ENCODE data around the gene GMPPA. TPM values are rescaled to one million over a fixed set of nuclear protein-coding genes. Genes with fewer than 3 reads are reported as not detected.

Gene GMPPA
- total RNA-seq, 2 experiments from 2014 or later = 32.4 to 34.2 TPM

- ChIA-PET POLR2A (no interaction called here), CTCF (interaction anchor here (1.0 to 6.4 kb wide), 5 partner anchors 9 to 45 kb away, joined by 4 to 49 read pairs (median 9); partner anchors contain the start of gene GMPPA)
- H3K4me3 Mint-ChIP-seq = peak overlapping the region; percentile 21
- no peaks in the 10 kb centered on the region for H3K36me3 Mint-ChIP-seq (ENCODE audit: low read depth)
- H3K27ac Mint-ChIP-seq = no peak overlapping the region
- no peak for TF ChIP-seq CTCF (IDR thresholded peaks at IDR 0.05)
- H3K4me1 Mint-ChIP-seq (ENCODE audit: low read depth) = peaks cover 3% of the 10 kb centered on the region
- intact Hi-C loops (cut with micrococcal nuclease) = no loop called here
- H3K27me3 Mint-ChIP-seq = peaks cover 39% of the 10 kb centered on the region
- peak; percentile 54 for ATAC-seq
- no peaks in the 10 kb centered on the region for H3K9me3 Mint-ChIP-seq
- no peak for DNase-seq
These were observed 14.1 kb upstream of the GMPPA start for GRCh38 chr2:219484343-219485200.

- DNase-seq = no peak
- no peak for ATAC-seq
- H3K27ac Mint-ChIP-seq = no peak overlapping the region
- no peak overlapping the region for H3K4me3 Mint-ChIP-seq
- H3K4me1 Mint-ChIP-seq (ENCODE audit: low read depth) = peaks cover 3% of the 10 kb centered on the region
- POLR2A ChIA-PET = interaction anchor here (0.9 kb wide), 1 partner anchor 82 kb away, joined by 3 read pairs; no protein-coding TSS in a partner anchor
- CTCF ChIA-PET = interaction anchor here (1.0 to 6.4 kb wide), 5 partner anchors 9 to 58 kb away, joined by 3 to 49 read pairs (median 9); partner anchors contain the start of genes CHPF and TMEM198
- intact Hi-C loops (cut with micrococcal nuclease) = no loop called here
- TF ChIP-seq CTCF (IDR thresholded peaks at IDR 0.05) = no peak
- no peaks in the 10 kb centered on the region for H3K36me3 Mint-ChIP-seq (ENCODE audit: low read depth)
- peaks cover 39% of the 10 kb centered on the region for H3K27me3 Mint-ChIP-seq
- H3K9me3 Mint-ChIP-seq = no peaks in the 10 kb centered on the region
These were observed 13.5 kb upstream of the GMPPA start for GRCh38 chr2:219485201-219485580.

DNA sequence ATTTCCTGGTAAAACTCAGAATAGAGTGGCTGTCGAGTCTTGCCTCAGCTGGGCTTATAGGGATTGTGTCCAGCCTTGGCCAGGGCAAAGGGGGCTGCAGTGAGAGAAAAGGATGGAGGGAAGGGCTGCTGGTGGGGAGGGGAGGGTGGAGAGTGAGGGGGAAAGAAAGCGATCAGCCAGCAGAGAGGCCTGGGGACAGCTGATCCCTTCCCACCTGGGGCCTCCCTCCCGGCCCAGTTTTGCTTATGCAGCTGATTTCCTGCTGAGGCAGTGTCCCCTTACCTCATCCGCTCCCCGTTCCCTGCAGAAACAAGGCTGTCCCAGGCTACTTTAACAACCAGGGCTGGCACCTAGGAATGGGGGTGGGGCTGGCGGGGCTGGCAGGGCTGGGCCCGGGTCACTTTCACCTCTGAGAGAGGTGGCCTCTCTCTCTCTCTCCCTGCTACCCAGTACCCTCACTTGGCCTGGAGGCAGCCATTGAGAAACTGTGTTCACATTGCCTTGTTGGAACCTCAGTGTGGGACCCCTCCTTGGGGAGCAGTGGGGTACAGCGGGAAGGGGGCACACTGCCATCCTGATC, 12.2 kb upstream of the GMPPA start:
- no peaks in the 10 kb centered on the region for H3K9me3 Mint-ChIP-seq
- ChIA-PET CTCF (interaction anchor here (0.7 to 6.4 kb wide), 9 partner anchors 8 to 84 kb away, joined by 3 to 49 read pairs (median 9); partner anchors contain the start of genes CHPF and TMEM198), POLR2A (interaction anchor here (0.5 to 1.7 kb wide), 4 partner anchors 14 to 110 kb away, joined by 3 to 4 read pairs (median 3); partner anchors contain the start of gene ASIC4)
- intact Hi-C loops (cut with micrococcal nuclease) = no loop called here
- peaks cover 3% of the 10 kb centered on the region for H3K4me1 Mint-ChIP-seq (ENCODE audit: low read depth)
- TF ChIP-seq CTCF (IDR thresholded peaks at IDR 0.05) = no peak
- DNase-seq (no peak), ATAC-seq (no peak)
- H3K27ac Mint-ChIP-seq = no peak overlapping the region
- H3K36me3 Mint-ChIP-seq (ENCODE audit: low read depth) = no peaks in the 10 kb centered on the region
- H3K27me3 Mint-ChIP-seq = peaks cover 38% of the 10 kb centered on the region
- H3K4me3 Mint-ChIP-seq = no peak overlapping the region

DNA sequence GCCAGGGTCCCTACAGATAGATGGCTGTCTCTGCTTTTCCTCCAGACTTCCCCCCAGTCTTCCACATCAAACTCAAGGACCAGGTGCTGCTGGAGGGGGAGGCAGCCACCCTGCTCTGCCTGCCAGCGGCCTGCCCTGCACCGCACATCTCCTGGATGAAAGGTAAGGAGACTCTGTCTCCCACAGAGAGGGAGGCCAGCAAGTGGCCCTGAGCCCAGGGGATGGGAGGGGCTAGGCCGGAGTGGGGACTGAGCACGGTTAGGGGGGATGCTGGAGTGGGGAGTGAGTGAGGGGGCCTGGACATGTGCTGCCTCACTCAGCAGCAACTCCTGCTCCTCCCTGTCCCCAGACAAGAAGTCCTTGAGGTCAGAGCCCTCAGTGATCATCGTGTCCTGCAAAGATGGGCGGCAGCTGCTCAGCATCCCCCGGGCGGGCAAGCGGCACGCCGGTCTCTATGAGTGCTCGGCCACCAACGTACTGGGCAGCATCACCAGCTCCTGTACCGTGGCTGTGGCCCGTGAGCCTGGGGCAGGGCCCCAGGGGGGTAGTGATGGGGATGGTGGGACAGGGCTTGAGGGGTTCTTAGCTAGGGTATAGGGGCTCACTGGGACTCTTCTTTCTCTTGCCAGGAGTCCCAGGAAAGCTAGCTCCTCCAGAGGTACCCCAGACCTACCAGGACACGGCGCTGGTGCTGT, 10.4 kb upstream of the GMPPA start:
- no peak for DNase-seq
- TF ChIP-seq CTCF (IDR thresholded peaks at IDR 0.05) = no peak
- H3K4me3 Mint-ChIP-seq = no peak overlapping the region
- no peaks in the 10 kb centered on the region for H3K36me3 Mint-ChIP-seq (ENCODE audit: low read depth)
- no peak overlapping the region for H3K27ac Mint-ChIP-seq
- peaks cover 42% of the 10 kb centered on the region for H3K27me3 Mint-ChIP-seq
- CTCF ChIA-PET = interaction anchor here (0.9 to 2.6 kb wide), 4 partner anchors 12 to 72 kb away, joined by 3 to 15 read pairs (median 8); no protein-coding TSS in a partner anchor
- no peak for ATAC-seq
- POLR2A ChIA-PET = no interaction called here
- no peaks in the 10 kb centered on the region for H3K9me3 Mint-ChIP-seq
- peaks cover 3% of the 10 kb centered on the region for H3K4me1 Mint-ChIP-seq (ENCODE audit: low read depth)
- intact Hi-C loops (cut with micrococcal nuclease) = no loop called here
